GM21619 (cell line): Measurements from ENCODE around the gene SMCO4.

Experiments used
- ATAC-seq: cut with Tn5 transposase; IDR thresholded peaks from one replicate; pipeline ENCODE4 v1.9.1; 2021; ENCODE audit not compliant: unreplicated experiment

Gene SMCO4

DNA sequence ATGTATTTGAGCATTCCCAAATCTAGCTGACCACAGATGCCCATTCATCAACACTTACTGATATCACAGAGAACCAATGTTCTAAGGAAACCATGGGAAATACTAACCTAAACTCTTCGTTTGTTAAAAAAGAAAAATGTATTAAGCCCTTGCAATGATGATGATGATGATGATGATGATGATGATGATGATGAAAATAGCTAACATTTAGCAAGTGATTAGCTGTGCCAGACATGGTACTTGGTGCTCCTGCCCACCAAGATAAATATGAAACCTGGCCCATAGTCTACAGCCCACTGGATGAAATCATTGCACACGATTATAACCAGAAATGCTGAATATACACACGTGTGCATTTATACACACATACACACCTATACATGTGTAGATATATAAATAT lies 37.5 kb downstream of the SMCO4 start:
- no peak for ATAC-seq

DNA sequence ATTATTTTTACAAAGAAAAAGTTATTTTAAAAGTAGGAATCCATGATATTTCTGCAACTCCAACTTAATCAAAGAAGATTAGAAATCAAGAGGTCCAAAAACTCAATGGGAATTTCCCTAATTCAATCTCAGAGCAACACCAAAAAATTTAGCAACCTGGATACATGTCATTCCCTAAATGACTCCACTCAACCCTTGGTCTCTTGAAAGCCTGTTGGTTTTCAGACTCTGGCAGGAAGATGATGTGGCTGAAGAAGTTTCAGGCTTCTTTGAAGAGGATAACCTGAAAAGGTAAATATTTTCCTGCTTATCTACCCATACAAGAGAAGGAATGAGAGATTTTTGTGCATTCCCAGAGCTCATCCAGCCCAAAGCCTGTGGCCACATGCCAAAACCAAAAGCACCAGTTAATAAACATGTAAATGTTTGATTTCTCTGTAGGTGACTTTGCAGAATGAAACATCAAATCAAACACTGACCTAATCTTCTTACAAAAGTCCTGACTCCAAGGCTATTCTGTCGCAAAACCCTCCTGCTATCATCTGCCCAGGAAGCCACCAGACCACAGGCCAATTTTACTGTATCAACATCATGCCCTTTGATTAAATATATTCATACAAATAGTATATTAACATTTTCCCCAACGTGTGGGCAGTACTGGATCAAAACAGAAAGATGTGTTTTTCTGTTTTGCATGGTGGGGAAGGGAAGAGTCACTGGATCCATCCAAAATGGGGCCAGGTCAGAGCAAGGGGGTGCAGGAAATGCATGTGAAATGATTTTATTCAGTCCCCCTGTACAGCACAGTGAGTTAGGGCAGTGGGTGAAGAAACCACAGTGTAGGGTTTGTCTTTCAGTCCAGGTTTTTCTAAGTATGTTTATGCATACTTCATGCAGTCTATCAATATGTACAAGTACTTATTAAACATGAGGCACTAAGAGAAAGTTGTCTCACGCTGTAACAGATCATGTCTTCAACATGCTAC lies 38.8 kb downstream of the SMCO4 start:
- no peak for ATAC-seq

DNA sequence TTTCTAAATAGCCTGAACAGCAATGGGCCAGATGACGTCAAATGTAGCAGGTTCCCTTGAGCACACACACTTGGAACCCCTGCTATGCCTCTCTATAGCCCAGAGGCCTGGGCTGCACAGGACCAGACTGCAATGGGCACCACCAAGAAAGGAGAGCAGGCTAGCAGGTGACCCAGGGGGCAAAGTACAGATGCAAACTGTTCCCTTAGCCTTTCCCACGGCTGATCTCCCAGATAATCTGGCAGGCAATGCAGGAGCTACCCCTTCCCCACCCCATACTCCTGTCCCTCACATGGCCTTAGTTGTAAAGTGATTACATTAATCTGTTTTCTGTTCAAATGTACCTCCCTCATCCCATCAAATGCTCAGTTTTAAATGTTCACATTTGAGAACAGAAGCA lies 41.3 kb downstream of the SMCO4 start:
- ATAC-seq = no peak

DNA sequence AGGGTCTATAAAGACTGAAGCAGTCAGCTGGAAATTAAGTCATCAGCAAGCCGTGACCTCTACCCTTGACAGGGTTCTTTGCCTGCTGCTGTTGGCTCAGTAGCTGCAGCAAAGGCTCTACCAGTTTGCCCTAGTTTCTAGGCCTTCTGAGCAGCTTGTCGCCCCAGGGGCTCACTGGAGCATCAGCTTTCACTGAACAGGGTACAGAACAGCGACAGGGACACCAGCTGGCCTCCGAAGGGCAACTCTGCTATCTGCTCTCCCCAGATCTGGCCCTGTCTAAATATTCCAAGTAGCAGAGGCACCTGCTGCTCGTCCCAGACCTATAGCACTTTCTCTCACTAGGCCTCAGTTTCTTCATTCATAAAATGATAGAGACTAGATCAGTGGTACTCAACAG lies 42.4 kb downstream of the SMCO4 start:
- ATAC-seq = no peak

DNA sequence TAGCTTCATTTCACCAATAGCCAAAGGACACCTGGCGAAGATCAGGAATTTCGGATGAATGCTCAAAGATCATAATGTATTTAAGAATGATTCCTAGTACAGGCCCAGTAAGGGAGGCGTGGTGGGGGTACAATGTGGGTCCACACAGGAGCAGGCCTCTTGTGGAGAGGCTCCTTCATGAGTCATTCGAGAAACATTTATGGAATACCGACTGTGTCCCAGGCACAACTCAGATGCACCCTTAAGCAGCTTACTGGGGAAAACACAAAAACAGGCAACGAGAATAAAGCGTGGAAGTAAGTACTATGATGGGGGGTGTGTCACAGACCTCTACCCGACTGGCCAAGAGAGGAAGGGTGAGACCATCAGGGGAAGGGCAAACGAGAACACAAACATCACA lies 44.5 kb downstream of the SMCO4 start:
- no peak for ATAC-seq

DNA sequence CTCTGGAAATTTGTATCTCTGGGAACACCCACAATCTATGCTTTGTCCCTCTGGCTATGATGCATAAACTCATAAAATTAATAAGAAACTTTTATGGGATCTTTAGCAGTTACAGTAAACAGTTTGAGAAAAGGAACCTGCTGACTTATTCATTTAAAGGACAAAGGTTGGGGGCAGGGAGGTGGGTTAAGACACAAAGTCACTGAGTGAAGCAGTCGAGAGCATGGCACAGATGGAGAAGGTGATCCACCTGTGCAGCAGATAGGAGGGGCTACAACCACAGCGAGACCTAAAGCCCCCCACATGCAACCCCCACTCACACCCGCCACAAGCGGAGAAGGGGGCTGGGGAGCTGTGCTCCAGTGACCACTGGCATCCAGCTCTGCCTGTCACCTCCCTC lies 45.0 kb downstream of the SMCO4 start:
- no peak for ATAC-seq

DNA sequence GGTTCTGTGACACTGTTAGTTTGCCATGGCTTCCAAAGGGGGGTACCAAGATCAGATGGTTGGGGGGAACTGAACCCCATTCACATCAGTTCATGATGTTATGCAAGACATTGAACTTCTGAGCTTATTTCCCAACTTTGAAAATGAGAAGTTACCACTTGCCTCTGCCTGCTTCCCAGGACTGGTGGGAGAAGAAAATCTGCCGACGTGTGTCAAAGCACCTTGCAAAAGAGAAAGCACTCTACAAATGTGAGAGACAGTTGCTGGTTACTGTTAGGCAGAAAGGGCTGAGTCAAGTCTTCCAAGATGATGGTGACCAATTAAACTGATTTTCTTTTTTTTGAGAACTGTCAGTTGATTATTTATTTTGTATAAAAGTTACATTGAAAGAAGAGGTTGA lies 45.6 kb downstream of the SMCO4 start:
- no peak for ATAC-seq

DNA sequence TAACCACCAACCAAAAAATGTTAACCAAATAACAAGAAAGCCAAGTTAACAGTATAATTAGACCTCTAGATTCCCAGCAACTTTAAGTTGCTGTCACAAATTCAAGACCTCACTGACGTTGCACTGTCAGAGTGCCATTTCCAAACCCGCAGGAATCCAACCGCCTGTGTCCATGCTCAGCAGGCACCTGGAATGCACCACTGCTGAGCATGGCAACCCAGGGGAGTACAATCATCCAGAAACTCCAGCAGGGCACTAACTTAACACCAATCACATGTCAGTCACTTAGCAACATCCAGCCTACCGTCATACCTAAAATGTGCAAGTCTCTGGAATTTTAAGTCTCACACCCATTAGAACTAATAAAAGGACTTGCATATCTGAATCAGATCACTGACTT lies 48.8 kb downstream of the SMCO4 start:
- ATAC-seq = no peak

DNA sequence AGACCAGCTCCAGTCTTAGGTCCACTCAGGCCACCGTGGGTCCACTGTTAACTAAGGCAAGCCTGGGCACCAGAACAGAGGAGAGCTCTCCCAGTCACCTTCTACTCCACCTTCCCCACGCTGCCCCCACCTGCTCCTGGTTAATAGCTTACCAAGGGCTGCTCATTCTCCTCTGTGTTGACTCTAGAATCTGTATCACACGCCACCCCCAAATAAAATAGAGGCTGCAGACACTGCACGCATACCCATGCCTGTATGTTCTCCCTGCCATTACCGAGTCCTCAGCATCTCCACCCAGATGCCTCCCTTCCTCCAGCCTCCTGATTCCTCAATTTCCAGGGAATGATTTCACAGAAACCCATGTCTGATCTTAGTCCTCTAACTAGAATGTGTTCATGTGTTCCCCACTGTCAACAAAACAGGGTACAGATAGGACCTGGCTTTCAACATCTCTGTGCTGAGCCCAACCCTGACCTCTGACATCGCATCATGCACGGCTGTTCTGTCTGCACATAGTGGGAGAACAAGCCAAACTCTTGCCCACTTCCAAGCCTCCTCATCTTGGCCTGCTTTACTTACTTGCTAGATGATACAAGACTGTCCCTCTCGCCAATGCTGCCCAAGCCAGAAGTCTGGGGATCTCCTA lies 49.8 kb downstream of the SMCO4 start:
- ATAC-seq = no peak

DNA sequence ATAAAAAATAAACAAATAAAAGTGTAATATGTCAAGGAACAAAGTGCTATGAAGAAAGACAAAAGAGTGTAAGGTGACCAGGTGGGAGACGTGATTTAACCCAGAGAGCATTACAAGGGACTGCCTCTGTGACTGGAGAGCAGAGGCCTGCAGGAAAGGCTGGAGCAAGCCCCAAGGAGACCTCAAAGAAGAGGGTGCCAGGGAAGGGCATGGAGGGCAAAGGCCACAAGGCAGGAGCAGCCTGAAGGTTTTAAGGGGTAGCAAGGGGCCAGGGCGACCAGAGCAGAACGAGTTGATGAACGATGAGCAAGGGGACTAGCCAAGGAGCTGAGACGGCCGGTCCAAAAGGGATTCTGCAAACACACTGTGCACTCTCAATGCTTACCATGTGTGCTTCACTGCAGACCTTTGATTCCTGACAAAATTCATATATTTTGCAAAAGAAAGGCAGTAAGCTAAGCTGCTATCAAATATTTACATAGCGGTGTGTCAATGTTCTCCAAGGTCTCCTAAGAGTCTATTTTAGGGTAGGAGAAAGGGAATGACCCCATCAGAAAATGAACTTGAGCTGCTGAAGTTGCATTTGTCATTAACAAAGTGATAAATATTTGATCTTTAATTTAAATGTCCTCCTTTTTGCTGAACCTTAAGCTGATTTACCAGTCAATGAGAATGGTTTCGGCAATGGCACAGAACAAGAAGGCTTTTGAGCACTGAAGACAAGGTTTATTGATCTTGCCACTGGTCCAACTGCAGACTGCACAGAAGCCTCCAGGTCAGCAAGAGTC lies 50.5 kb downstream of the SMCO4 start:
- ATAC-seq = no peak

DNA sequence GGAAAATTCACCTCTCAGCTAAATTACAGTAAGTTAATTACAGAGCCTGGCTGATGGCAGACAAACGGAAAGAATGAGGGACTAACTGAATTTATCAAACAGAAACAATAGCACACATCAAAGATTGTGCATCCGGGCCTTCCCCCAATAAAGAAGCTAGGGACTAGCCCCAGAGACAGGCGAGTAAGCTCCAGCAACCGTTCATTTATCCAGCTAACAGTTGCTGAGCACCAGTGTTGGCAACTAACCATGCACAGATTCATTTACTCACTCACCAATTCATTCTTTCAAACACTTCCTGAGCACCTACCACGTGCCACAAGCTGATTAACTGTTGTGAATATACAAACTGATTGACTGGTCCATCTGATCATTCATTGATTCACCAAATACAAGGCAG lies 51.2 kb downstream of the SMCO4 start:
- ATAC-seq = no peak

DNA sequence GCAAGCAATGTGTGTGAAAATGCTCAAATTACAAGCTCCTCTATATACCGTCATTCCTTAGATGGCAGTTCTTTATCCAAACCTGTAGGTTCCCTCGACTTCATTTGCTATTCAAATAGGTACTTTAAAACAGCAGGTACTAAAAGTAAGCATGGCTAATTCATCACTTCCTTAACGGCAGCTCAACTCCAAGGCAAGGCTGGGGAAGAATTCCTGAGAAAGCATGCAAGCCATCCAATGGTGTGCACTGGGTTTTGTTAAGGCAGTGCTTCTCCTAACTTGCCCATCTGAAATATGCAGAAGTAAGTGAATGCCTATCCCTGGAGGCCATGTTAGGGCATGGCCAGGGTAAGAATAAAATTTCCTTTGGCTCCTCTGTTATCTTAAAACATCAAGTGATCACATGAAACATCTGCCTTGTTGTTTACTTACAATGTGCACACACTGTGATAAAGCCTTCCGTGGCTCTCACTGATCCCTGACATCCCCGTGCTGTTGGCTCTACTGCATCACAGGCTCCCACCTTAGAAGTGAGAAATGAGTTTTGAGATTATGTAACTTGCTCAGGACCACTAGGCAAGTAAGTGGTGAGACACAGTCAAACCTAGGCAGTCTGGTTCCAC lies 52.1 kb downstream of the SMCO4 start:
- ATAC-seq = no peak

DNA sequence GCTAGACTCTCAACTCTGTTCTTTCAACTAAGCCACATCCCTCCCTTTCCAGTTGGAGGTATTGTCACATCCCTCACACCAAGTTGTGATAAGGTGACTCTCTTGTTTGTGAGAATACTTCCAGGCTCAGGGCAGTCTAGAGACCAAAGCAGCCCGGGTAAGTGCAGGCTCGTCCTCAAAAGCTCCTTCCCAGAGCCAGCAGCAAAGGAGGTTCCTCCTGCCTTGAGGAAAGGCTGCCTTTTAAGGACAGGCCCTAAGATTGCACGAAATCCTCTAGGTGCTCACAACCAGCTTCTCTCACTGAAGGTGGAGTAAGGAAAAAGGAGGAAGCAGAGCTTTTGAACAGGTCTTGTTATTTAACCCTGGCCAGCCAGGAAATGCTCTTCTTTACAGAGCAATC lies 53.4 kb downstream of the SMCO4 start:
- no peak for ATAC-seq

DNA sequence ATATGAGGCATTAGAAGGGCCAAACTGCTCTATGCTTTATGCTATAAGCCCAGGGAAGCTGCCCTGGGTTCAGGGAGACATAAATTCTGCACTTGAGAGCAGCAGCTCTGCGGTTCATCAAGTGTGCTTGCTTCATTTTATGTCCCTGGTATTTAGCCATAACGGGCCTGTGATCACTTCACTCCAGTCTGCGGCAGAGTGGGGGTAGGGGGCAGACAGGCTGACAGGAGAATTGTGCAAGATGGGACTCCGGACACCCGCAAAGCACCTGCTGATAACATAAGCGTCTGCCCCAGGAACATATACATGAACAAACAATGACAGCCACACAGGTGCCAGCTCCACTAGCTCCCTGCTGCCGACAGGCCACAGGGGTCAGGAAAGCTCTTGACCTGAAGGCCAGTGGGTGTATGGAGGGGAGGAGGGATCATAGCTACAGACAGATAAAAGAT lies 56.1 kb downstream of the SMCO4 start:
- no peak for ATAC-seq

DNA sequence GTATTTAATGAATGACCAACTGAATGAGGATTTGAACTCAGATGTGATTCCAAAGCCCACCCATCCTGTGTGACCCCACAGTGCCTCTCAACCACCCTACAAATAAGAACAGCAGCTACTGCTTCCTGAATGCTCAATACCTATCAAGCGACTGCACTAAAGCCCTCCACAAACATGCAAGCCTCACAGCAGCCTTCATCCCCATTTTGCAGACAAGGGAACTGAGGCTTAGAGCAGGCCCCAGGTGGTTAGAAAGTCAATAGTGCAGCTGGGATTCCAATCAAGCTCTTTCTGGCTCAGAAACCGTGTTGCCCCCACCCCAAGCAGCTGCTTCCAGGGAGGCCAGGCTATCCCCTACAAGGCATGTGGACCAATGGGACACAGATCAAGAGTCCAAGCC lies 57.2 kb downstream of the SMCO4 start:
- no peak for ATAC-seq

DNA sequence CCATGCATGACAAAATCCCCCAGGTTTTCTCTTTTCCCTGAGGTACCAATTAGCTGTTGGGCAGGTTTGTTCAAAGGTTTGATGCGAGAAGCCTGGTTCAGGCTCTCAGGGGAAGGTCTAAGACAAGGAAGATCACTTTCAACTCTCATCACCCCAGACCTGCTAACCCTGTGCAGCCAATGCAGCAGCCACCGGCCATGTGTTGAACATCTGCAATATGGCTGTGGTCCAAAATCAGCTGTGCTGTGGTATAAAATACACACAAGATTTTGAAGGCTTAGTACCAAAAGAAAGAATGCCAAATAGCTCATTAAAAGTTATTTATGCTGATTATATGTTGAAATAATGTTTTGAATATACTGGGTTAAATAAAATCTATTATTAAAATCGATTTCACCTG lies 58.5 kb downstream of the SMCO4 start:
- ATAC-seq = no peak

DNA sequence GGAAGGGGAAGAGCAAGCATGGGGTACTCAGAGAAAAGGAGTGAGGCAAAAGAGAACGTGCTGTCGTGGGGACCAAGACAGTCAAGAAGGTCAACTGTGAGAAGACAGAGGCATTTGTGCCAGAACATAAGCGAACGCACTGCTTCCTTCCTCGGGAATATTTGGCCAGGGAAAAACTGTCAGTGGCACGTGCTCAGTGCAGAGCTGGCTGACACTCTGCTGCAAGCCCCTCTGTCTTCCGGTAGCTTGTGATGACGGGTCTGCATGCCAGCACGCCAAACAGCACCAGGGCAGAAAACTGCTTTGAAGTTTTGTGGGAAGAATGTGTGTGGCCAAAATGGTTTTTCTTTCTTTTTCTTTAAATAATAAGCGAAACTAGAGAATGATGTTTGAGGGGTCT lies 60.6 kb downstream of the SMCO4 start:
- ATAC-seq = no peak

DNA sequence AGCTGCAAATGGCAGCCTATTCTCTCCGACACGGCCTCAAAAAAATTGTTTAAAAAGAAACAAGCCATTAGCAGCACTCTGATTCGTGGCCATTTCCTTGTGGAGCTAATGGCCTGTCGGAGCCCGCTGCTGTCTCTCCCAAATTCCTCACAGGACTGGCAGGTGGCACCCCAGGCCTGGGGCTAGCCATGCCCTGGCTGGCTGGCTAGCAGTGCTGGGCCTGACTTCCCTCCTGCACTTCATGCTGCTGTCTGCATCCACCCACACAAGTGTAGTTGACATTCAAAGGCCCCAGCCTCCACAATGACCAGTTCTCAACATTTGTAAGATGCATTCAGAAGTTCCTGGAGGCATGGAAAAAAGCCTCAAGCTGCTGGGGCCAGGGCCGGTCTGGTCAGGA lies 61.5 kb downstream of the SMCO4 start:
- no peak for ATAC-seq

DNA sequence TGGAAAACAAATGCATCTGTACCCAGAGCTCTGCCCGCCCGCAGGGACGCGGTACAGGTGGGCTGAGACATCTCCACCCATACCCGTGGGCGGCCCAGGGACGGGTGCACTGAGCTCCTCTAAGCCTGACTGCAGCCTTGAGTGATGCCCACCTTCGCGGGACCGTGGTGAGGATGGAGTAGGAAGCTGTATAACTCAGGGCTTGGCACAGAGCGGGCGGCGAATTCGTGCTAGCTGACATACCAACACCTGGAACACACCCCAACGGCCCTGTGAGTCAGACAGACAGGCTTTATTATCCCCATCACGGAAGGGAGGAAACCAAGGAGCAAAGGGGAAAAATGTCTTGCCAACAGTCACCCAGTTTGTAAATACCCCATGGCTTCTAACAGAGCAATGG lies 61.9 kb downstream of the SMCO4 start:
- ATAC-seq = no peak

DNA sequence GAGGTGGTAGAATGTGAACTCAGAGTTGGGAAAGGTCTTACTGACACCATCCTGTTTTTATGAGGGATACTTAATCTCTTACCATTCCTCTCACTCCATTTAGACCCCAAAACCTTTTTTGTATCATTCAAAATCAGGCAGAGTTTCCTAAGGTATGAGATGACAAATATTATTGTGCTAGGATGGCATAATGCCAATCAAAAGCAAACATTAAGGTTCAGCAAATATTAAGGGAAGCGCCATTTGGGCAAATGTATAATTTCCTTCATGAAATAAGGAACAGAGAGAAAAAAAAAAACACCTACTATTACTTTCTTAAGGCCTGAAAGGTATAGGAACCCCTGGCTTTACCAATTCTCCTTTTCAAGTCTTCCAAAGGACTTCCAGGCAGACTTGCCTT lies 62.4 kb downstream of the SMCO4 start:
- no peak for ATAC-seq

DNA sequence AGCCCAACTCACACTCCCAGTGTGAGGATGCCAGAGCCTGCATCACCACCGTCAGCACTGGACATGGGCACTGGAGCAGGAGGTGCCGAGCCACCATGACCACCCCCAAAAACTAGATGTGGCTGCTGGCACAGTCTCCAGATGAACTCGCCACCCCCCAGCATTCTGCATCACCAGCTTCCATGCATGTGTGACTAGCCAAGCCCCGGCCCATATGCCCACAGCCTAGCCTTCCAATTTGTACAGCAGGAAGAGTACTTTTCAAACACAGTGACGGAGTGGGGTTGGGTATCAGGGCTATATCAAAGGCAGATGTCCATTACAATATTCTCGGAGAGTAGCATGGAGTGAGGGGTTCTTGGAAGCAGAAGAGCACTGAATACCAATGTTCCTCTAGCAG lies 62.9 kb downstream of the SMCO4 start:
- ATAC-seq = no peak
